ENCODE data around the gene CAMTA1. TPM values are rescaled to one million over a fixed set of nuclear protein-coding genes. Genes with fewer than 3 reads are reported as not detected.

The CAMTA1 gene
- polyA plus RNA-seq, 1 donor from 2014 or later, result 162 TPM

DNA sequence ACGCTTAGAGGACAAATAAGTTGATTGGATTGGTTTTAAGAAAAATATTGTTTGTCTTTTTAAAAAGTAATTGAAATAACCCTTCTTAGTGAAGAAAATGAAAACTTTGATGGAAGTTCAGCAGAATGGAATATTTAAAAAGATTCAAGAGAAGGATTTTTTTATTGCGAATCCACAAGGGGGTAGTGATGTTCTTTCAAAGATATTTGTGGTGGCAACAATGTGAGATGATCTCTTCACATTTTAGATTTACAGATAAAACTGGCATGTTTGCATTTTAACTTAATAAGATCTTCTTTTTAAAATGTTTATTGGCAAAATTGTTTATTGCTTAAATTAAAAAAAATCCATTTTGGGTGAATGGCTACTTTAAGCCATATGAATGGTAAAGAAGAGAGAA is 8.9 kb downstream of the CAMTA1 start:
- H3K79me2 ChIP-seq (replicated peaks; ENCODE audit: insufficient read depth, low read length), result peaks cover 53% of the 10 kb centered on the region
- H3K27me3 ChIP-seq (ENCODE audit: insufficient read depth, low read depth, low read length), result no peaks in the 10 kb centered on the region
- no peaks in the 10 kb centered on the region for H3K9me2 ChIP-seq (ENCODE audit: insufficient read depth, low read length)
- no peaks in the 10 kb centered on the region for H4K20me1 ChIP-seq (ENCODE audit: insufficient read depth)
- H3K9me3 ChIP-seq (ENCODE audit: low read length), result no peaks in the 10 kb centered on the region
- H3K36me3 ChIP-seq (ENCODE audit: insufficient read depth, low read length), result no peaks in the 10 kb centered on the region
- H3F3A ChIP-seq (ENCODE audit: insufficient read depth, low read length, poor library complexity, severe bottlenecking), result no peaks in the 10 kb centered on the region
- H3K4me2 ChIP-seq (ENCODE audit: low read length), result no peak overlapping the region
- no peak overlapping the region for H3K9ac ChIP-seq (ENCODE audit: low read length)
- no peak for TF ChIP-seq TAF1 (IDR thresholded peaks at IDR 0.05; ENCODE audit: low read depth)
- no peak for TF ChIP-seq EP300 (conservative IDR thresholded peaks at IDR 0.05; ENCODE audit: poor library complexity, severe bottlenecking)
- TF ChIP-seq, protein P1, sequence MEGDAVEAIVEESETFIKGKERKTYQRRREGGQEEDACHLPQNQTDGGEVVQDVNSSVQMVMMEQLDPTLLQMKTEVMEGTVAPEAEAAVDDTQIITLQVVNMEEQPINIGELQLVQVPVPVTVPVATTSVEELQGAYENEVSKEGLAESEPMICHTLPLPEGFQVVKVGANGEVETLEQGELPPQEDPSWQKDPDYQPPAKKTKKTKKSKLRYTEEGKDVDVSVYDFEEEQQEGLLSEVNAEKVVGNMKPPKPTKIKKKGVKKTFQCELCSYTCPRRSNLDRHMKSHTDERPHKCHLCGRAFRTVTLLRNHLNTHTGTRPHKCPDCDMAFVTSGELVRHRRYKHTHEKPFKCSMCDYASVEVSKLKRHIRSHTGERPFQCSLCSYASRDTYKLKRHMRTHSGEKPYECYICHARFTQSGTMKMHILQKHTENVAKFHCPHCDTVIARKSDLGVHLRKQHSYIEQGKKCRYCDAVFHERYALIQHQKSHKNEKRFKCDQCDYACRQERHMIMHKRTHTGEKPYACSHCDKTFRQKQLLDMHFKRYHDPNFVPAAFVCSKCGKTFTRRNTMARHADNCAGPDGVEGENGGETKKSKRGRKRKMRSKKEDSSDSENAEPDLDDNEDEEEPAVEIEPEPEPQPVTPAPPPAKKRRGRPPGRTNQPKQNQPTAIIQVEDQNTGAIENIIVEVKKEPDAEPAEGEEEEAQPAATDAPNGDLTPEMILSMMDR (IDR thresholded peaks at IDR 0.05; ENCODE audit: poor library complexity, severe bottlenecking), result peak; percentile 66
- TF ChIP-seq RAD21 (conservative IDR thresholded peaks at IDR 0.05), result peak; percentile 78
- TF ChIP-seq MXI1 (conservative IDR thresholded peaks at IDR 0.05; ENCODE audit: poor library complexity, severe bottlenecking), result no peak
- TF ChIP-seq SMC3 (conservative IDR thresholded peaks at IDR 0.05; ENCODE audit: poor library complexity), result peak; percentile 75
- no peak for TF ChIP-seq POLR2AphosphoS5 (IDR thresholded peaks at IDR 0.05)
- TF ChIP-seq, protein P2, sequence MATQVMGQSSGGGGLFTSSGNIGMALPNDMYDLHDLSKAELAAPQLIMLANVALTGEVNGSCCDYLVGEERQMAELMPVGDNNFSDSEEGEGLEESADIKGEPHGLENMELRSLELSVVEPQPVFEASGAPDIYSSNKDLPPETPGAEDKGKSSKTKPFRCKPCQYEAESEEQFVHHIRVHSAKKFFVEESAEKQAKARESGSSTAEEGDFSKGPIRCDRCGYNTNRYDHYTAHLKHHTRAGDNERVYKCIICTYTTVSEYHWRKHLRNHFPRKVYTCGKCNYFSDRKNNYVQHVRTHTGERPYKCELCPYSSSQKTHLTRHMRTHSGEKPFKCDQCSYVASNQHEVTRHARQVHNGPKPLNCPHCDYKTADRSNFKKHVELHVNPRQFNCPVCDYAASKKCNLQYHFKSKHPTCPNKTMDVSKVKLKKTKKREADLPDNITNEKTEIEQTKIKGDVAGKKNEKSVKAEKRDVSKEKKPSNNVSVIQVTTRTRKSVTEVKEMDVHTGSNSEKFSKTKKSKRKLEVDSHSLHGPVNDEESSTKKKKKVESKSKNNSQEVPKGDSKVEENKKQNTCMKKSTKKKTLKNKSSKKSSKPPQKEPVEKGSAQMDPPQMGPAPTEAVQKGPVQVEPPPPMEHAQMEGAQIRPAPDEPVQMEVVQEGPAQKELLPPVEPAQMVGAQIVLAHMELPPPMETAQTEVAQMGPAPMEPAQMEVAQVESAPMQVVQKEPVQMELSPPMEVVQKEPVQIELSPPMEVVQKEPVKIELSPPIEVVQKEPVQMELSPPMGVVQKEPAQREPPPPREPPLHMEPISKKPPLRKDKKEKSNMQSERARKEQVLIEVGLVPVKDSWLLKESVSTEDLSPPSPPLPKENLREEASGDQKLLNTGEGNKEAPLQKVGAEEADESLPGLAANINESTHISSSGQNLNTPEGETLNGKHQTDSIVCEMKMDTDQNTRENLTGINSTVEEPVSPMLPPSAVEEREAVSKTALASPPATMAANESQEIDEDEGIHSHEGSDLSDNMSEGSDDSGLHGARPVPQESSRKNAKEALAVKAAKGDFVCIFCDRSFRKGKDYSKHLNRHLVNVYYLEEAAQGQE (IDR thresholded peaks at IDR 0.05; ENCODE audit: borderline replicate concordance), result no peak
- no peak for TF ChIP-seq EZH2 (IDR thresholded peaks at IDR 0.05; ENCODE audit: borderline replicate concordance, insufficient read depth, low read length, poor library complexity, severe bottlenecking)
- no peak overlapping the region for H2AFZ ChIP-seq (ENCODE audit: low read depth, low read length)
- no peak overlapping the region for H3K4me3 ChIP-seq (ENCODE audit: low read length)
- H3K27ac ChIP-seq (ENCODE audit: low read length), result no peak overlapping the region

DNA sequence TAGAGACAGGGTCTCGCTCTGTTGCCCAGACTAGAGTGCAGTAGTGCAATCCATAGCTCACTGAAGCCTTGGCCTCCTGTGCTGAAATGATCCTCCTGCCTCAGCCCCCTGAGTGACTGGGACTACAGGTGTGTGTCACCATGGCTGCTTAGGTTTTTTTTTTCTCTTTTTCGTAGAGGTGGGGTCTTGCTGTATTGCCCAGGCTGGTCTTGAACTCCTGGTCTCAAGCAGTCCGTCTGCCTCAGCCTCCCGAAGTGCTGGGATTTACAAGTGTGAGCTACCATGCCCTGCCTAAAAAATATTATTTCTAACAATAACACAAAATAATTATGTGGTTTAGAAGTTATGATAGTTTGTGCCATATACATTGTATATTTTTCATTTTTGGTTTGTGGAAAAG is 9.9 kb downstream of the CAMTA1 start:
- Histone ChIP-seq H3K27me3 (ENCODE audit: insufficient read depth, low read depth, low read length) (no peaks in the 10 kb centered on the region), H3K79me2 (replicated peaks; ENCODE audit: insufficient read depth, low read length) (peaks cover 53% of the 10 kb centered on the region), H3K4me2 (ENCODE audit: low read length) (no peak overlapping the region), H3K9ac (ENCODE audit: low read length) (no peak overlapping the region), H3K9me3 (ENCODE audit: low read length) (no peaks in the 10 kb centered on the region), H3K36me3 (ENCODE audit: insufficient read depth, low read length) (no peaks in the 10 kb centered on the region), H4K20me1 (ENCODE audit: insufficient read depth) (no peaks in the 10 kb centered on the region), H3K27ac (ENCODE audit: low read length) (no peak overlapping the region), H3K4me3 (ENCODE audit: low read length) (no peak overlapping the region), H3K9me2 (ENCODE audit: insufficient read depth, low read length) (no peaks in the 10 kb centered on the region), H2AFZ (ENCODE audit: low read depth, low read length) (no peak overlapping the region), H3F3A (ENCODE audit: insufficient read depth, low read length, poor library complexity, severe bottlenecking) (no peaks in the 10 kb centered on the region)
- TF ChIP-seq RAD21 (conservative IDR thresholded peaks at IDR 0.05), result no peak

DNA sequence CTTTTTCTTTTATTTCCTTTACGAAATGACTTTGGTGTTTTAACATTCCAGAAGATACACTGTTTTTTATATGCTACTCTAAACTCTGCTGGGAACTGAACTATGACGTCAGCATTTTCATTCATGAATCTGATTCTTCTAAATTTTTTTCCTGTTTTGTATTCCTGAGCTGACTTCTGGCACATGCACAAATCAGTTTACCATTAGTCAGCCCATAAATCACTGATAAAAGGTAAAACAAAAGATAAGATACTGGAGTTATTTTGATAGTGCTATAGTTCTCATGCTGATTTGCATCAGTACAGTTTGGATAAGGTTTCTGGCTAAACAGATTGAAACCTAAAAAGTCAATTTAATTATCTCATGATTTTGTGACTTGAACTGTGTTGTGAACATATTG is 10.4 kb downstream of the CAMTA1 start:
- no peak overlapping the region for H3K4me2 ChIP-seq (ENCODE audit: low read length)
- H3K79me2 ChIP-seq (replicated peaks; ENCODE audit: insufficient read depth, low read length), result peaks cover 53% of the 10 kb centered on the region
- TF ChIP-seq, protein P2 (IDR thresholded peaks at IDR 0.05; ENCODE audit: borderline replicate concordance), result no peak
- no peak for TF ChIP-seq MXI1 (conservative IDR thresholded peaks at IDR 0.05; ENCODE audit: poor library complexity, severe bottlenecking)
- TF ChIP-seq RAD21 (conservative IDR thresholded peaks at IDR 0.05), result no peak
- no peak for TF ChIP-seq POLR2AphosphoS5 (IDR thresholded peaks at IDR 0.05)
- TF ChIP-seq TAF1 (IDR thresholded peaks at IDR 0.05; ENCODE audit: low read depth), result no peak
- no peak for TF ChIP-seq EZH2 (IDR thresholded peaks at IDR 0.05; ENCODE audit: borderline replicate concordance, insufficient read depth, low read length, poor library complexity, severe bottlenecking)
- no peak for TF ChIP-seq SMC3 (conservative IDR thresholded peaks at IDR 0.05; ENCODE audit: poor library complexity)
- TF ChIP-seq, protein P1 (IDR thresholded peaks at IDR 0.05; ENCODE audit: poor library complexity, severe bottlenecking), result no peak
- H3K4me3 ChIP-seq (ENCODE audit: low read length), result no peak overlapping the region
- H3F3A ChIP-seq (ENCODE audit: insufficient read depth, low read length, poor library complexity, severe bottlenecking), result no peaks in the 10 kb centered on the region
- H2AFZ ChIP-seq (ENCODE audit: low read depth, low read length), result no peak overlapping the region
- no peaks in the 10 kb centered on the region for H3K36me3 ChIP-seq (ENCODE audit: insufficient read depth, low read length)
- no peaks in the 10 kb centered on the region for H3K9me3 ChIP-seq (ENCODE audit: low read length)
- no peak overlapping the region for H3K9ac ChIP-seq (ENCODE audit: low read length)
- no peaks in the 10 kb centered on the region for H3K9me2 ChIP-seq (ENCODE audit: insufficient read depth, low read length)
- no peaks in the 10 kb centered on the region for H3K27me3 ChIP-seq (ENCODE audit: insufficient read depth, low read depth, low read length)
- no peaks in the 10 kb centered on the region for H4K20me1 ChIP-seq (ENCODE audit: insufficient read depth)
- H3K27ac ChIP-seq (ENCODE audit: low read length), result no peak overlapping the region

All from neural cell (in vitro differentiated cells).